ENCODE measurements around the gene CHI3L2.

Gene CHI3L2

GRCh38 chr1:111227434-111227833 is at the start of gene CHI3L2:
Gene CHI3L2 (plus strand): TSS chr1:111227713. CDS start chr1:111227730, 17 bp downstream.
- no peak for DNase-seq

- no peak for DNase-seq
These were observed 47.5 kb upstream of the CHI3L2 start for GRCh38 chr1:111179968-111180533.

GRCh38 chr1:111182052-111182451 is 45.5 kb upstream of the CHI3L2 start:
- DNase-seq, result no peak

DNA sequence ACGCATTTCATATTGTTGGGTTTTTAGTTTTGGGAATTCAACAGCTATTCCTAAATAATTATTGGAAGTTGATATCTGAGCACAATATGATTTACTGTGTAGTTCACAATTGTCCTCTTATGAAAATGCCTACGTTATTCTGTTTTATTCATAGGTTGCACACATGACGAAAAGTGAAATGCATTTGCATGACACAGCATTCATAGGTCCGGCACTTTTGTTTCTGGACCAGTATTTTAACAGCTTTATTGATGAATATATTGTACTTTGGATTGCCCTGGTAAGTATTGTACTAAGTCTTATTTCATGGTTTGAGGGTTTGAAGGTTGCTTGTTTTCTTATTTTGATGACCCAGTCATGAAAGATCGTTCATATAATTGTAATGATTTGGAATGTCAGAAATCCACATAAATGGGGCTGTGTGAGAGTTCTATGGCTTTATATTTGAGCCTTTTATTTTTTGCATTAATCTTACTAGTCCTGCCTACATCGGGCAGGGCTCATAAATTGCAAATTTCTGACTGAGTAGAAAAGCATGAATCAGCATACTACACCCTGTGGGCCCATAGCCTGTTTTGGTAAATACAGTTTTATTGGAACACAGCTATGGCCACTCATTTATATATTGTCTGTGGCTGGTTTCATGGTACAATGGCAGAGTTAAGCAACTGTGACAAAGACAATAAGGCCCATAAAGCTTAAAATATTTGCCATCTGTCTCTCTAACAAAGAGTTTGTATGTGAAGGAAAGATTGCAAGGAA is 44.0 kb upstream of the CHI3L2 start:
- DNase-seq, result no peak

- no peak for DNase-seq
These were observed 42.9 kb upstream of the CHI3L2 start for GRCh38 chr1:111184663-111185062.

GRCh38 chr1:111190931-111191451 is 36.5 kb upstream of the CHI3L2 start:
- DNase-seq, result no peak

DNA sequence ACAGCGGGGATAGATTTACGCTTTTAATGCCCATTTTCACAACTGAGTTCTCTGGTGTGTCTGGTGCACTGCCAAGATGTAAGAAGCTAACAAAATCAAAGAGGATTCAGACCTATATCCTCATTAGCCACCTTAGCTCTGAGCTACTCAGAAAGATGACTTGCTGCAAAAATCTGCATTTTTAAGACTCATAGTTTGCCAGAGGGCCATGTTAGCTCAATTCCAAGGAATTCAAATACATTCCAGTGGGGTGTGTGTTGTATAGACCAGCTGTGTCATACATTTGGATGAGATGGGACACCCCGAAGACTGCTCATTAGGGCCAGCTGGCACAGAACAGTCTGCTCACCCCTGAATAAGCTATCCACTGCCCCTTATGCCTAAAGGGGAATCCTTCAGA is 36.0 kb upstream of the CHI3L2 start:
- DNase-seq, result no peak

DNA sequence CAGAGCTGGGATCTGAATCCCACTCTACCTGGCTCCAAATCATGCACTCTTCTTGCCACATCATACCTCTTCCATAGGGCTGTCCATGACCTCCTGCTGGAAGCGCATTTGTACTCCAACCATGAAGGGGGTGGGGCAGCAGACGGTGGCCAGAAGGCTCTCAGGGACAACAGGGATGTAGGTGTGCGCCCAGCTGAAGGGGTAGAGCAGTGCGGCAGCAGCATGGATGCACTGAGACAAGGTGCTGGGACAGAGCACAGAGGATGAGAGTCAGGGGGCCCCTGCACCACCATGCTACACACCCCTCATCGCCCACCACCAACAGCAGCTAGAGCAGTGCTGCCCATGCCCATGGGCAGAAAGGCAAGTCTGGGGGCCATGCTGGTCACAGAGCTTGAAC is 35.4 kb upstream of the CHI3L2 start:
- DNase-seq, result no peak

GRCh38 chr1:111192658-111193519 is 34.6 kb upstream of the CHI3L2 start:
- DNase-seq, result no peak

GRCh38 chr1:111193712-111194480 is 33.6 kb upstream of the CHI3L2 start:
- DNase-seq, result no peak

DNA sequence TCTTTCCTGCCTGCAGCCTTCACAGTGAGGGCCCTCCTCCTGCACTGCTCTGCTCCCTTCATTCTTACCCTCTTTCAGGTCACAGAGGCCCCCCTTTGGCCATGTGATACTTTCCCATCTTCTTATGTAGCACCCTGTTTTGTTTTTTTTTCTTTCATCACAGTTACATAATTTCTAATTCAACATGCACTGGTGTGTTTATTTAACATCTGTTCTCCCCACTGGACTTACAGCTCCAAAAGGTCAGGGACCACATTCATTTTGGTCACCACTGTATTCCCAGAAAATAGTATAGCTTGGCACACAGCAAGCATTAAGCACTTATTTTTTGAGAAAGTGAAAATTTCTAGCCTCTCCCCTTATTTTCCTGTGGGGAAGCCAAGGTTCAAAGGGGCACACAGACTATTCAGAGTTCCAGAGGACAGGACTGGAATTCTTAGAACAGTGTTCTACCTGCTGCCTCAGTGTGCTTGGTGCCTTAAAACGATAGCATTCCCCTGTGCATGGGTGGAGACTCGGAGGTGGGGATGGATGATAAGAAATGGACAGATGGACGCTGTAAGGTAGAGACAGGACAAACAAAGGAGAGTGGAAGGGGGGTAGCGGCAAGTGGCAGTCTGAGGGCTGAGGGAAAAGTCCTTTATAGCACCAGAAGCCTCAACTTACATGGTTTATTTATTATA is 32.4 kb upstream of the CHI3L2 start:
- DNase-seq, result no peak

- no peak for DNase-seq
These were observed 31.3 kb upstream of the CHI3L2 start for GRCh38 chr1:111196213-111196612.

GRCh38 chr1:111197598-111198284 is 29.8 kb upstream of the CHI3L2 start:
- no peak for DNase-seq

- no peak for DNase-seq
These were observed 28.7 kb upstream of the CHI3L2 start for GRCh38 chr1:111198836-111199235.

GRCh38 chr1:111199329-111199728 is 28.2 kb upstream of the CHI3L2 start:
- no peak for DNase-seq

DNA sequence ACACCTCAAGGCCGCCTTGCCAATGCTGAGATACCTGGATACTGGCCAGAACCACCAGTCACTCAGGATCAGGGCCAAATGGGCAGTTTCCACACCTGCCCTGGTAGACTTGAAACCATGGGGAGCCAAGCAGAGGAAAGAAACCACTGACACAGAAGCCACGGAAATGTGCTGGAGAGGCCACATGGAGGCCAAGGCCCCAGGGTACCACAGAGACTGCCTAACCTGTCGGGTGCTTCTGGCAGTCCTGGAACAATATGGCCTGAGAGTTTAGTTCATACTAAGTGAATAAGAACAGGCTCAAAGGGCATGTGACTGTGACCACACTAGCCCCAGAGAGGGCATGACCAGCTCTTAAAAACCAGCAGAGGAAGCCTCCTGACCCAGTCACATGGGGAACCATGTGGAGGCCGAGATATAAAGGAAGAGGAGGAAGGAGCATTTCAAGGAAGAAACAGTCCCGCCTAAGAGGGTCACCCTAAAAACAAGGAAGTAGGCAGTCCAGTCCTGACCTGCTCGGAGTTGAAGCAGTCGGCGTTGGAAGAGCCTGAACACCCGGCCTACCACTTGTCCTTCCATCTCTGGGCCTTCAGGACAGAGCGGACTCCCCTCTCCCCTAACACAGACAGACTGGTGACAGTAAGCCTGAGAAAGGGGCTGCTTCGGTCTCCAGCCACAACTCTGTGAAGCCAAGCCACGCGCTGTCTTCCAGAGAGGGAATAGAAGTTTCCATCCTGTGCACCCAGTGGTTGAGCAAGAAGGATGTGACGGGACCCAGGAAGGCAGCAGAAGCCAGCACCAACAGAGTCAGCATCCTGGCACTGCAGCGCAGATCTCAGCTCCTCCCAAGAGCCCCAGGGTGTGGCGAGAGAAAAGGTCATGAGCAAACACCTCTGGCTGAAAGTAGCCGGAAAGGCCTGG is 27.4 kb upstream of the CHI3L2 start, which contains the start of gene DENND2D:
DENND2D (minus strand) TSS at position 766 of the 921 bp plus-strand sequence; CDS start at position 579, 187 bp downstream.
- no peak for DNase-seq

GRCh38 chr1:111200802-111201161 is 26.7 kb upstream of the CHI3L2 start:
- no peak for DNase-seq

DNA sequence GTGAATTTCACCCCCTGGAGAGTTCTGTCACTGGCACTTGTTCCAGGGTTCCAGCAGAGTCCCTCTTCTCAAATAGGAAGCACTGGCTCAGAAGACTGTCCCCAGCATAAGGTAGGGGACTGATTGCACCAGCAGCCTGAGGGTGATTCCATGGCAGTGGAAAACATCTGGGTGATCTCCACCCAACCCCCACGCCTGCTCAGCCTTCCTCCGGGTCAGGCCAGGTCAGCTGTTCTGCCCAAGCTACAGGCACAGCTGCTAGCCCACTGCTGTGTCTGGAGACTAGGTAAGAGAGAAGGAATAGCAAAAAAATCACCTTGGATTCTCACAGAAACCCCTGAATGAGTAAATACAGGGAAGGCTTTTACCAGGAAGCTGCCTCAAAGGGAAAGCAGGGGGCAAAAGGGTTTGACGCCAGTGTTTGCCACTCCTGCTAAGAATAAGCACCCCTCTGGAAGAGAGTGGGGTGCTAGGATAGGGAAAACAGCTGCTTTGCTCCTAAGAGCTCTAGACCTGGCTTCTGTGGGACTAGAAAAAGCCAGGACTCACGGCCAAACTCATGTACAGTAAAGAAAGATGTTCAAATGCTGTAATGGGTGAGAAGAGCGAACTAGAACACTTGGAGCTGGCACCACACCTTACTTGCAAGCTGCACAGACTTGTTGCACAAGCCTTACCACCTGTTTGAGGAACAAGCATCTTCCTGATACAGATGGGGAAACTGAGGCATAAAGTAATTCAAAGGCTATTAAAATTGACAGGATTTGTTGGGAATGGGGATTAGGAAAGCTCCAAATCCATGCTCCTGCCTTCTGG is 26.0 kb upstream of the CHI3L2 start:
- no peak for DNase-seq

- no peak for DNase-seq
These were observed 25.2 kb upstream of the CHI3L2 start for GRCh38 chr1:111202366-111202706.
